Liver (tissue), 9 donors: ENCODE results near the gene CMTM2. TPM values are rescaled to one million over a fixed set of nuclear protein-coding genes. Genes with fewer than 3 reads are reported as not detected.
"Not testable (repeated sequence)": the region's sequence is repeated elsewhere in the genome, so short reads cannot be mapped to it uniquely, and the experiment has no call there.

Source experiments
- DNase-seq: peaks from one replicate; pipeline ENCODE4 v3.0.0-alpha.2; 2017; ENCODE audit warnings: low spot score
- H3K27ac ChIP-seq, 2 donors: one replicate each; pipeline ENCODE4 v1.7.0; 2013; ENCODE audit warnings: inconsistent platforms in 2 of 2, low read length in 2 of 2, control low read depth in 1 of 2, low read depth in 1 of 2, mild to moderate bottlenecking in 1 of 2
- H3K27me3 ChIP-seq, 4 donors: one replicate each; pipeline versions ENCODE4 v1.6.1 to v1.7.0; 2013; ENCODE audit warnings: low read length in 3 of 4, inconsistent platforms in 1 of 4, mild to moderate bottlenecking in 1 of 4, moderate library complexity in 1 of 4; ENCODE audit not compliant: control insufficient read depth in 4 of 4, insufficient read depth in 4 of 4
- H3K36me3 ChIP-seq, 4 donors: one replicate each; pipeline versions ENCODE4 v1.6.1 to v1.7.0; 2013; ENCODE audit warnings: low read length in 3 of 4, mild to moderate bottlenecking in 3 of 4, low read depth in 1 of 4, moderate library complexity in 1 of 4; ENCODE audit not compliant: control insufficient read depth in 4 of 4, insufficient read depth in 3 of 4
- H3K4me1 ChIP-seq, 4 donors: one replicate each; pipeline versions ENCODE4 v1.6.1 to v1.7.0; 2013; ENCODE audit warnings: low read length in 3 of 4, mild to moderate bottlenecking in 3 of 4, moderate library complexity in 1 of 4; ENCODE audit not compliant: control insufficient read depth in 4 of 4, insufficient read depth in 4 of 4
- H3K4me3 ChIP-seq, 3 donors: one replicate each; pipeline versions ENCODE4 v1.6.1 to v1.7.0; 2013; ENCODE audit warnings: low read length in 3 of 3, control low read depth in 1 of 3, low read depth in 1 of 3, mild to moderate bottlenecking in 1 of 3
- H3K9ac ChIP-seq, 2 donors: one replicate each; pipeline ENCODE4 v1.7.0; 2013; ENCODE audit warnings: low read length in 2 of 2, mild to moderate bottlenecking in 2 of 2, moderate library complexity in 2 of 2, control low read depth in 1 of 2, low read depth in 1 of 2
- H3K9me3 ChIP-seq, 4 donors: one replicate each; pipeline versions ENCODE4 v1.6.1 to v1.7.0; 2013; ENCODE audit warnings: low read length in 3 of 4; ENCODE audit not compliant: control insufficient read depth in 4 of 4
- ATF3 ChIP-seq: IDR thresholded peaks from 2 replicates; pipeline ENCODE4 v1.6.1; 2016; ENCODE audit warnings: antibody characterized with exemption
- CTCF ChIP-seq: fragments of 150-350 bp; IDR thresholded peaks from 2 replicates; pipeline ENCODE4 v1.5.1; 2017; ENCODE audit warnings: improper control_type of control experiment, low read depth, low read length; ENCODE audit not compliant: missing input control
- FOXA2 ChIP-seq: IDR thresholded peaks from 2 replicates; pipeline ENCODE4 v1.6.1; 2016; ENCODE audit warnings: antibody characterized with exemption
- GABPA ChIP-seq, 2 donors: IDR thresholded peaks in 1 of 2; conservative IDR thresholded peaks in 1 of 2; 2 replicates each; pipeline ENCODE4 v1.6.1; 2016; ENCODE audit warnings: antibody characterized with exemption in 2 of 2, mild to moderate bottlenecking in 1 of 2, moderate library complexity in 1 of 2
- HNF4G ChIP-seq: IDR thresholded peaks from 2 replicates; pipeline ENCODE4 v1.6.1; 2016; ENCODE audit warnings: antibody characterized with exemption
- NR2F2 ChIP-seq: IDR thresholded peaks from 2 replicates; pipeline ENCODE4 v1.6.1; 2016; ENCODE audit warnings: antibody characterized with exemption
- RAD21 ChIP-seq, 2 donors: IDR thresholded peaks; 2 replicates each; pipeline ENCODE4 v1.6.1; 2016; ENCODE audit warnings: antibody characterized with exemption in 2 of 2, mild to moderate bottlenecking in 2 of 2
- REST ChIP-seq: IDR thresholded peaks from 2 replicates; pipeline ENCODE4 v1.6.1; 2016; ENCODE audit warnings: antibody characterized with exemption, mild to moderate bottlenecking
- RXRA ChIP-seq, 2 donors: IDR thresholded peaks; 2 replicates each; pipeline ENCODE4 v1.6.1; 2017 to 2018; ENCODE audit warnings: antibody characterized with exemption in 2 of 2, mild to moderate bottlenecking in 1 of 2
- SP1 ChIP-seq: IDR thresholded peaks from 2 replicates; pipeline ENCODE4 v1.6.1; 2018; ENCODE audit warnings: antibody characterized with exemption, mild to moderate bottlenecking
- TAF1 ChIP-seq: conservative IDR thresholded peaks from 2 replicates; pipeline ENCODE4 v1.6.1; 2016; ENCODE audit warnings: antibody characterized with exemption, mild to moderate bottlenecking
- YY1 ChIP-seq: IDR thresholded peaks from 2 replicates; pipeline ENCODE4 v1.6.1; 2016; ENCODE audit warnings: antibody characterized with exemption, mild to moderate bottlenecking
- ZBTB33 ChIP-seq: IDR thresholded peaks from 2 replicates; pipeline ENCODE4 v1.6.1; 2016; ENCODE audit warnings: antibody characterized with exemption
- WGBS: extraction: QIAGEN DNeasy Blood & Tissue Kit; methylation state at CpG from one replicate; pipeline ENCODE4 v1.1.7; 2013; 5-methylcytosine and 5-hydroxymethylcytosine counted together
- polyA plus RNA-seq, 2 donors: library from polyadenylated mRNA; stranded (reverse) in 1 of 2; unstranded in 1 of 2; fragments of 200-250 nt in 1 of 2; fragments of >200 nt in 1 of 2; fragmentation: Nextera tagmentation in 1 of 2; extraction: Ambion mirVana in 1 of 2; gene quantifications; one replicate each; pipeline versions ENCODE4 v1.2.1 to v1.2.3, GENCODE V29; 2013 to 2015
- total RNA-seq, 2 donors: library from RNA; depleted of rRNA; stranded (reverse); fragments of >200 nt; gene quantifications; one replicate each; pipeline ENCODE4 v1.2.3, GENCODE V29; 2014
- donor health status: healthy.
- donor health status: healthy.
- donor health status: healthy.
- donor health status: healthy.
- donor health status: healthy.

Gene CMTM2
- total and polyA plus RNA-seq, 4 donors = 0.50 to 1.1 (median 0.62) TPM

- Histone ChIP-seq H3K27me3 (no peaks in the 10 kb centered on the region), H3K36me3 (no peaks in the 10 kb centered on the region), H3K4me3 (no peak overlapping the region), H3K4me1 (no peaks in the 10 kb centered on the region), H3K27ac (no peak overlapping the region), H3K9ac (no peak overlapping the region), H3K9me3 (no peaks in the 10 kb centered on the region)
- TF ChIP-seq RAD21 (IDR thresholded peaks at IDR 0.05) = no peak
- no peak for TF ChIP-seq GABPA (IDR thresholded peaks at IDR 0.05 in 1 of 2, conservative IDR thresholded peaks at IDR 0.05 in 1 of 2)
- no peak for TF ChIP-seq YY1
- no peak for TF ChIP-seq ZBTB33
- TF ChIP-seq CTCF = no peak
- no peak for TF ChIP-seq ATF3
- no peak for DNase-seq
- WGBS = 79% methylated on average over 7 of the region's 7 CpGs
Observed at GRCh38 chr16:66594739-66595138, 15.5 kb downstream of the CMTM2 start.

GRCh38 chr16:66596559-66596958 is 17.3 kb downstream of the CMTM2 start:
- 98% methylated on average over 4 of the region's 4 CpGs for WGBS
- not testable (repeated sequence) for H3K9ac ChIP-seq, H3K9me3 ChIP-seq, H3K27me3 ChIP-seq, H3K4me1 ChIP-seq, H3K27ac ChIP-seq, DNase-seq, H3K36me3 ChIP-seq, H3K4me3 ChIP-seq

GRCh38 chr16:66596986-66597848 is 18.0 kb downstream of the CMTM2 start:
- no peak for DNase-seq
- no peak overlapping the region for H3K4me3 ChIP-seq
- TF ChIP-seq NR2F2 (no peak), TAF1 (no peak), YY1 (no peak), RAD21 (IDR thresholded peaks at IDR 0.05) (no peak), FOXA2 (no peak), SP1 (no peak), CTCF (no peak), REST (no peak), HNF4G (no peak), RXRA (IDR thresholded peaks at IDR 0.05) (no peak)
- H3K9me3 ChIP-seq = no peaks in the 10 kb centered on the region
- no peak overlapping the region for H3K27ac ChIP-seq
- H3K9ac ChIP-seq = no peak overlapping the region
- H3K4me1 ChIP-seq = no peaks in the 10 kb centered on the region
- WGBS = 79% methylated on average over 5 of the region's 5 CpGs
- H3K27me3 ChIP-seq = no peaks in the 10 kb centered on the region
- no peaks in the 10 kb centered on the region for H3K36me3 ChIP-seq
